Endothelial cell of umbilical vein (primary cell): ENCODE measurements around the gene EFNB1. TPM values are rescaled to one million over a fixed set of nuclear protein-coding genes. Genes with fewer than 3 reads are reported as not detected.
A peak's percentile ranks its signal among the peaks of the same experiment; 100 is the strongest.

Experiments
- BruUV-seq: library from RNA; stranded (reverse); fragments of 400-500 nt; replicated peaks from 2 replicates; lab custom pipeline; 2021; lab: Mats Ljungman, UMichigan
- CTCF ChIA-PET: fragments of 300-600, 350-600 bp; sonication (Branson Sonifier 250); formaldehyde crosslinking; loops from one replicate; lab custom pipeline; 2021; ENCODE audit warnings: antibody characterized with exemption, inconsistent platforms; lab: Charles Lee
- POLR2A ChIA-PET: fragments of 300-600, 350-600 bp; sonication (Branson Sonifier 250); formaldehyde crosslinking; loops from one replicate; lab custom pipeline; 2021; ENCODE audit warnings: antibody characterized with exemption, inconsistent platforms; lab: Charles Lee
- DNase-seq: peaks from one replicate; pipeline ENCODE4 v3.0.0-alpha.2; 2011; ENCODE audit warnings: low read depth, low spot score
- FAIRE-seq: peaks from 2 replicates; lab custom pipeline; 2011; peaks lifted over from hg19 to GRCh38; lab: Jason Lieb, UNC
- H2AFZ ChIP-seq: 2 replicates; pipeline ENCODE4 v1.6.0; 2012; ENCODE audit warnings: low read depth, low read length, control low read depth, inconsistent platforms
- H3K27ac ChIP-seq: 2 replicates; pipeline ENCODE4 v1.5.1; 2011; ENCODE audit warnings: low read depth, mild to moderate bottlenecking, control low read depth, low read length, moderate library complexity; ENCODE audit not compliant: insufficient read depth
- H3K27me3 ChIP-seq, 2 experiments: 2 replicates each; pipeline versions ENCODE4 v1.6.0 to v1.6.1; 2011; ENCODE audit warnings: low read length in 2 of 2, mixed read lengths in 1 of 2; ENCODE audit not compliant: control insufficient read depth in 2 of 2, insufficient read depth in 2 of 2
- H3K36me3 ChIP-seq, 2 experiments: 2 replicates in 1 of 2; 3 replicates in 1 of 2; pipeline ENCODE4 v1.5.1; 2011; ENCODE audit warnings: low read length in 2 of 2, mild to moderate bottlenecking in 1 of 2, moderate library complexity in 1 of 2; ENCODE audit not compliant: control insufficient read depth in 2 of 2, insufficient read depth in 2 of 2; ENCODE audit errors: extremely low read depth in 1 of 2
- H3K4me1 ChIP-seq: 3 replicates; pipeline ENCODE4 v1.5.1; 2011; ENCODE audit warnings: mild to moderate bottlenecking, low read length; ENCODE audit not compliant: control insufficient read depth, insufficient read depth; ENCODE audit errors: extremely low read depth
- H3K4me2 ChIP-seq: 2 replicates; pipeline ENCODE4 v1.6.1; 2011; ENCODE audit warnings: low read length, control low read depth, mixed read lengths; ENCODE audit not compliant: insufficient read depth
- H3K4me3 ChIP-seq, 3 experiments: fragments of 200-600 bp in 1 of 3; sonication (generic), shearing (Covaris generic) in 1 of 3; replicated peaks in 1 of 3; 2 replicates each; pipeline ENCODE4 v1.5.1; 2011 to 2016; ENCODE audit warnings: control low read depth in 3 of 3, low read length in 3 of 3, mild to moderate bottlenecking in 2 of 3, inconsistent platforms in 1 of 3, low read depth in 1 of 3, moderate library complexity in 1 of 3; ENCODE audit not compliant: insufficient read depth in 1 of 3
- H3K79me2 ChIP-seq: 2 replicates; pipeline ENCODE4 v1.6.0; 2012; ENCODE audit warnings: low read length, inconsistent platforms; ENCODE audit not compliant: control insufficient read depth, insufficient read depth
- H3K9ac ChIP-seq: replicated peaks from 2 replicates; pipeline ENCODE3; 2011; ENCODE audit warnings: low read length, control low read depth; ENCODE audit not compliant: insufficient read depth; ENCODE audit errors: extremely low read depth
- H3K9me1 ChIP-seq: replicated peaks from 3 replicates; pipeline ENCODE4 v1.6.0; 2011; ENCODE audit warnings: mild to moderate bottlenecking, low read length; ENCODE audit not compliant: control insufficient read depth, insufficient read depth; ENCODE audit errors: extremely low read depth
- H3K9me3 ChIP-seq: replicated peaks from 2 replicates; pipeline ENCODE4 v1.5.1; 2012; ENCODE audit warnings: low read length, inconsistent platforms; ENCODE audit not compliant: control insufficient read depth, insufficient read depth
- H4K20me1 ChIP-seq: replicated peaks from 2 replicates; pipeline ENCODE3; 2011; ENCODE audit warnings: mild to moderate bottlenecking, low read length; ENCODE audit not compliant: control insufficient read depth, insufficient read depth; ENCODE audit errors: extremely low read depth
- CTCF ChIP-seq, 2 donors: IDR thresholded peaks; 1 replicate in 1 of 2; 2 replicates in 1 of 2; pipeline ENCODE4 v1.5.1; 2011; ENCODE audit warnings: low read length in 2 of 2, mild to moderate bottlenecking in 2 of 2, moderate library complexity in 2 of 2, control low read depth in 1 of 2, inconsistent platforms in 1 of 2, low read depth in 1 of 2; ENCODE audit not compliant: insufficient read depth in 1 of 2; ENCODE audit errors: extremely low read depth in 1 of 2
- EZH2 ChIP-seq: IDR thresholded peaks from 2 replicates; pipeline ENCODE4 v1.6.1; 2012; ENCODE audit warnings: borderline replicate concordance, low read depth, mild to moderate bottlenecking, moderate library complexity, low read length, inconsistent platforms; ENCODE audit not compliant: severe bottlenecking
- FOS ChIP-seq: IDR thresholded peaks from 2 replicates; pipeline ENCODE4 v1.6.1; 2011; ENCODE audit warnings: mild to moderate bottlenecking, low read length, moderate library complexity, borderline replicate concordance; ENCODE audit not compliant: insufficient read depth
- GATA2 ChIP-seq: IDR thresholded peaks from 2 replicates; pipeline ENCODE4 v1.7.0; 2011; ENCODE audit warnings: low read depth, mild to moderate bottlenecking, moderate library complexity, mixed read lengths, low read length; ENCODE audit not compliant: insufficient read length, insufficient read depth
- JUN ChIP-seq: IDR thresholded peaks from 2 replicates; pipeline ENCODE4 v1.6.1; 2011; ENCODE audit warnings: borderline replicate concordance, low read depth; ENCODE audit not compliant: insufficient read length, insufficient read depth
- MYC ChIP-seq: IDR thresholded peaks from one replicate; pipeline ENCODE4 v1.6.1; 2011; ENCODE audit warnings: mild to moderate bottlenecking, low read depth, low read length
- POLR2A ChIP-seq: IDR thresholded peaks from 2 replicates; pipeline ENCODE4 v1.6.1; 2012; ENCODE audit warnings: low read depth, mild to moderate bottlenecking, control low read depth, low read length
- POLR2AphosphoS5 ChIP-seq: IDR thresholded peaks from 2 replicates; pipeline ENCODE4 v1.6.1; 2012; ENCODE audit warnings: low read depth, mild to moderate bottlenecking, control low read depth, low read length, moderate library complexity; ENCODE audit not compliant: insufficient read depth
- dilution Hi-C: fragments of 300-500 bp; cut with MboI; formaldehyde crosslinking; loops from one replicate; pipeline ENCODE4 v1.15.0; 2019; ENCODE audit warnings: low sequenced_read_pairs; ENCODE audit not compliant: extremely low pct_ligation_motif_present
- intact Hi-C: fragments of 100-400 bp; cut with micrococcal nuclease; formaldehyde crosslinking; loops from one replicate; pipeline ENCODE4 v1.10.0; 2022
- polyA plus RNA-seq, 4 experiments: library from polyadenylated mRNA; depleted of rRNA in 3 of 4; stranded (reverse) in 3 of 4; unstranded in 1 of 4; fragments of >200 nt; gene quantifications; 2 replicates each; pipeline versions ENCODE4 v1.2.1 to v1.2.3, GENCODE V29; 2011 to 2012; ENCODE audit warnings: missing spikeins in 1 of 4
- total RNA-seq: library from RNA; stranded (reverse); gene quantifications from 2 replicates; pipeline ENCODE4 v1.2.3, GENCODE V29; 2021
- TF ChIP-seq, protein P1 (sequence below): IDR thresholded peaks from 2 replicates; pipeline ENCODE4 v1.6.1; 2011; ENCODE audit not compliant: insufficient read depth, insufficient read length

The EFNB1 gene
- total and polyA plus RNA-seq, 2 donors (not counting 3 experiments of a cell fraction or from before 2014, with no cell fraction given), result 7.8 to 13.3 TPM

- Histone ChIP-seq H3K36me3 (no peaks in the 10 kb centered on the region), H3K4me3 (no peak overlapping the region), H3K27ac (no peak overlapping the region), H3K9ac (no peak overlapping the region), H2AFZ (no peak overlapping the region), H3K4me1 (no peaks in the 10 kb centered on the region), H4K20me1 (no peaks in the 10 kb centered on the region), H3K9me1 (no peaks in the 10 kb centered on the region), H3K4me2 (no peak overlapping the region), H3K27me3 (peaks cover 0 to 2% of the 10 kb centered on the region in 2 experiments), H3K9me3 (no peaks in the 10 kb centered on the region), H3K79me2 (no peaks in the 10 kb centered on the region)
- dilution Hi-C loops, result no loop called here
- intact Hi-C loops, result loop anchor here (1.0 kb wide), 2 partner anchors 399 to 463 kb away; no protein-coding TSS in a partner anchor
- DNase-seq, result peak; percentile 28
- BruUV-seq, result no TSS peak
- CTCF ChIA-PET, result interaction anchor here (0.8 to 3.3 kb wide), 15 partner anchors 46 to 1275 kb away, joined by 3 to 37 read pairs (median 4); no protein-coding TSS in a partner anchor
- TF ChIP-seq POLR2A (no peak), CTCF (IDR thresholded peaks at IDR 0.05; ENCODE audit: extremely low read depth in 1 of 2, insufficient read depth in 1 of 2, low read depth in 1 of 2, low read length in 2 of 2) (peak; percentile 39 to 56)
- FAIRE-seq, result peak; percentile 72
- POLR2A ChIA-PET, result no interaction called here
Measured at GRCh38 chrX:68822641-68823410, 6.0 kb upstream of the EFNB1 start.

DNA sequence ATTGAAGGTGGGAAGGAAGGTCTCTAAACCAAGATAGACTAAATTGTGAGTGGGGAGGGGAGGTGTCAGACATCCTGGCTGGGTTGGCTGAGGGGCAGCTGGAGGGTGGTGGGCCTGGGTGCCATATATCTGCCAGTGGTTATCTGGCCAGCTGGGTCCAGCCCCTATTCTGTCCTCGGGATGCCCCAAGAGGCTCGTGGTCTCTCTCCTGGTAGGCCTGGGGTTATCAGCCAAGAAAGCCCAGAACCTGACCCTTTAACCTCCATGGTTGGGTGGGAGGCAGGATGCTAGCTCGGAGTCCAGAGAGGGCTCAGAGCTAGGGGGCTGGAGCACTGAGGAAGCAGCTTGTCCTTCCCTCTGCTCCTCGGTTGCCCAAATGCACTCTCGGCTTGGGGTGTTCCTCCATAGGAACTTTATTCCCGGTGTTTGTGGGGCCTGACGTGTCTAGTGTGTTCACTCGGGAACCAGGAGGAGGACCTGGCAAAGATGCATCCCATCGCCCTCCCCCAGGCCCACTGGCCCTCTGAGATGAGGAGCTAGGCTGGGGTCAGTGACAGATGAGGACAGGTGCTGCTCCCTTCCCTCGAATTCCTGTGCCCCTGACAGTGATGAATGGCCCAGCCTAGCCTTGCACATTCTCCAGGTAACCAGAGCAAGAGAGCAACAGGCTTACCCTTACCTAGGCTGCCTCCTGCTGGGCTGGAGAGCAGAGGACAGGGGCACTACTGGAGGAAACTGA lies 5.2 kb upstream of the EFNB1 start:
- ChIA-PET POLR2A (no interaction called here), CTCF (interaction anchor here (0.8 to 2.0 kb wide), 6 partner anchors 399 to 795 kb away, joined by 3 to 14 read pairs (median 6); no protein-coding TSS in a partner anchor)
- no peak for FAIRE-seq
- no peaks in the 10 kb centered on the region for H4K20me1 ChIP-seq
- no peaks in the 10 kb centered on the region for H3K79me2 ChIP-seq
- H3K9me3 ChIP-seq, result no peaks in the 10 kb centered on the region
- no peak overlapping the region for H3K4me3 ChIP-seq
- no peak overlapping the region for H3K4me2 ChIP-seq
- H2AFZ ChIP-seq, result no peak overlapping the region
- no peaks in the 10 kb centered on the region for H3K9me1 ChIP-seq
- dilution Hi-C loops, result no loop called here
- H3K36me3 ChIP-seq, result no peaks in the 10 kb centered on the region
- peaks cover 0 to 2% of the 10 kb centered on the region in 2 experiments for H3K27me3 ChIP-seq
- no TSS peak for BruUV-seq
- no peaks in the 10 kb centered on the region for H3K4me1 ChIP-seq
- H3K9ac ChIP-seq, result no peak overlapping the region
- intact Hi-C loops, result no loop called here
- no peak for TF ChIP-seq MYC
- no peak for TF ChIP-seq GATA2
- TF ChIP-seq EZH2, result no peak
- no peak for TF ChIP-seq JUN
- TF ChIP-seq CTCF (IDR thresholded peaks at IDR 0.05; ENCODE audit: extremely low read depth in 1 of 2, insufficient read depth in 1 of 2, low read depth in 1 of 2, low read length in 2 of 2), result no peak
- no peak for TF ChIP-seq FOS
- no peak for TF ChIP-seq POLR2AphosphoS5
- TF ChIP-seq, protein P1, sequence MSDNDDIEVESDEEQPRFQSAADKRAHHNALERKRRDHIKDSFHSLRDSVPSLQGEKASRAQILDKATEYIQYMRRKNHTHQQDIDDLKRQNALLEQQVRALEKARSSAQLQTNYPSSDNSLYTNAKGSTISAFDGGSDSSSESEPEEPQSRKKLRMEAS, result no peak
- no peak for TF ChIP-seq POLR2A
- no peak for DNase-seq
- no peak overlapping the region for H3K27ac ChIP-seq
